CD4-positive, alpha-beta memory T cell (primary cell): ENCODE data around the gene KRTAP13-3. TPM values are rescaled to one million over a fixed set of nuclear protein-coding genes. Genes with fewer than 3 reads are reported as not detected.

Experiments used
- CTCF ChIA-PET: fragments of 350-600 bp; sonication (Branson Sonifier 250); formaldehyde crosslinking; loops from one replicate; lab custom pipeline; 2021; ENCODE audit warnings: inconsistent platforms; ENCODE audit not compliant: partially characterized antibody; lab: Charles Lee
- POLR2A ChIA-PET: fragments of 350-600 bp; sonication (Branson Sonifier 250); formaldehyde crosslinking; loops from one replicate; lab custom pipeline; 2021; ENCODE audit not compliant: partially characterized antibody; lab: Charles Lee
- DNase-seq, 5 donors: peaks; one replicate each; pipeline versions ENCODE4 v3.0.0 to v3.0.0-alpha.2; 2020 to 2022; ENCODE audit warnings: mixed read lengths in 1 of 5
- H3K27ac ChIP-seq: one replicate; pipeline ENCODE4 v1.7.0; 2013; ENCODE audit warnings: low read depth, low read length
- H3K27me3 ChIP-seq: 2 replicates; pipeline ENCODE4 v1.7.0; 2013; ENCODE audit warnings: mild to moderate bottlenecking, low read length, moderate library complexity; ENCODE audit not compliant: insufficient read depth
- H3K36me3 ChIP-seq: 2 replicates; pipeline ENCODE4 v1.7.0; 2013; ENCODE audit warnings: mild to moderate bottlenecking, low read length, moderate library complexity; ENCODE audit not compliant: insufficient read depth
- H3K4me1 ChIP-seq: 2 replicates; pipeline ENCODE4 v1.7.0; 2013; ENCODE audit warnings: mild to moderate bottlenecking, low read length, moderate library complexity; ENCODE audit not compliant: insufficient read depth
- H3K4me3 ChIP-seq, 2 donors: one replicate each; pipeline ENCODE4 v1.7.0; 2013; ENCODE audit warnings: low read length in 2 of 2, mild to moderate bottlenecking in 1 of 2
- H3K9me3 ChIP-seq, 2 donors: one replicate each; pipeline ENCODE4 v1.7.0; 2013; ENCODE audit warnings: low read length in 2 of 2, control low read depth in 1 of 2; ENCODE audit not compliant: control insufficient read depth in 1 of 2
- H3K27ac Mint-ChIP-seq, 7 donors: one replicate each; pipeline ENCODE4 v1.8.0; 2020 to 2021; ENCODE audit warnings: mixed read lengths in 7 of 7, mild to moderate bottlenecking in 6 of 7, inconsistent platforms in 3 of 7, moderate library complexity in 3 of 7
- H3K27me3 Mint-ChIP-seq, 2 donors: one replicate each; pipeline ENCODE4 v1.8.0; 2020 to 2021; ENCODE audit warnings: mixed read lengths in 2 of 2
- H3K36me3 Mint-ChIP-seq, 2 donors: one replicate each; pipeline ENCODE4 v1.8.0; 2020 to 2021; ENCODE audit warnings: mixed read lengths in 2 of 2, inconsistent platforms in 1 of 2, mild to moderate bottlenecking in 1 of 2
- H3K4me1 Mint-ChIP-seq, 4 donors: one replicate each; pipeline ENCODE4 v1.8.0; 2020 to 2021; ENCODE audit warnings: mixed read lengths in 4 of 4, mild to moderate bottlenecking in 1 of 4
- H3K4me3 Mint-ChIP-seq, 8 donors: one replicate each; pipeline ENCODE4 v1.8.0; 2020 to 2021; ENCODE audit warnings: mixed read lengths in 8 of 8, mild to moderate bottlenecking in 7 of 8, moderate library complexity in 6 of 8, inconsistent platforms in 3 of 8
- H3K9me3 Mint-ChIP-seq, 8 donors: one replicate each; pipeline ENCODE4 v1.8.0; 2020 to 2021; ENCODE audit warnings: mixed read lengths in 8 of 8, mild to moderate bottlenecking in 5 of 8, inconsistent platforms in 3 of 8, moderate library complexity in 1 of 8
- intact Hi-C: fragments of 100-400 bp; cut with micrococcal nuclease; formaldehyde crosslinking; loops from one replicate; pipeline ENCODE4 v1.15.1; 2023
- polyA plus RNA-seq, 2 donors: library from polyadenylated mRNA; unstranded; fragments of 300-500 nt; fragmentation: Illumina TruSeq; gene quantifications; one replicate each; pipeline ENCODE4 v1.2.3, GENCODE V29; 2021
- total RNA-seq, 2 experiments: library from RNA; stranded (reverse); gene quantifications; one replicate each; pipeline ENCODE4 v1.2.3, GENCODE V29; 2021

KRTAP13-3 gene, protein sequence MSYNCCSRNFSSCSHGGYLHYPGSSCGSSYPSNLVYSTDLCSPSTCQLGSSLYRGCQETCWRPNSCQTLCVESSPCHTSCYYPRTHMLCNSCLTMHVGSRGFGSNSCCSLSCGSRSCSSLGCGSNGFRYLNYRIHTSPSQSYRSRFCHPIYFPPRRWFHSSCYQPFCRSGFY
- total RNA-seq (not detected), polyA plus RNA-seq (not detected)

DNA sequence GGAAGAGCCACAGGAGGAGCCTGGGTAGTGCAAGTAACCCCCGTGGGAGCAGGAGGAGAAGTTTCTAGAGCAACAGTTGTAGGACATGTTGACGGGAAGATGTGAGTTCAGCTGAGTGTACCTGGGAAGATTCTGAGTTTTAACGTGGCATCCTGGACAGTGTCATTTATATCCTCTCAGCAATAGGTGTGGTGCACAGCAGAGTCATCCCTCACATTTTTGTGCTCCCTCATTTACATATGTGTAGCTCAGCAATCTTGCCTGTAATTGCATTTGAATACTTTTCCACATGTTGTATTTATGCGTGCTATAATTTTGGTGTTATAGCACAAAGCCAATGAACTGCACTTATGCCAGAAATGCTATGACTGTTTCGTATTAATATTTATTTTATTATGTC, at the start of gene KRTAP13-3:
Gene KRTAP13-3, minus strand, starts transcription at position 101 of the 400 bp plus-strand sequence. Its CDS starts 14 bp downstream, at position 87.
- H3K27me3 Mint-ChIP-seq: peaks cover 1 to 2% of the 10 kb centered on the region in 2 donors
- H3K9me3 Mint-ChIP-seq: peaks cover 0 to 3% (median 0%) of the 10 kb centered on the region in 8 donors

DNA sequence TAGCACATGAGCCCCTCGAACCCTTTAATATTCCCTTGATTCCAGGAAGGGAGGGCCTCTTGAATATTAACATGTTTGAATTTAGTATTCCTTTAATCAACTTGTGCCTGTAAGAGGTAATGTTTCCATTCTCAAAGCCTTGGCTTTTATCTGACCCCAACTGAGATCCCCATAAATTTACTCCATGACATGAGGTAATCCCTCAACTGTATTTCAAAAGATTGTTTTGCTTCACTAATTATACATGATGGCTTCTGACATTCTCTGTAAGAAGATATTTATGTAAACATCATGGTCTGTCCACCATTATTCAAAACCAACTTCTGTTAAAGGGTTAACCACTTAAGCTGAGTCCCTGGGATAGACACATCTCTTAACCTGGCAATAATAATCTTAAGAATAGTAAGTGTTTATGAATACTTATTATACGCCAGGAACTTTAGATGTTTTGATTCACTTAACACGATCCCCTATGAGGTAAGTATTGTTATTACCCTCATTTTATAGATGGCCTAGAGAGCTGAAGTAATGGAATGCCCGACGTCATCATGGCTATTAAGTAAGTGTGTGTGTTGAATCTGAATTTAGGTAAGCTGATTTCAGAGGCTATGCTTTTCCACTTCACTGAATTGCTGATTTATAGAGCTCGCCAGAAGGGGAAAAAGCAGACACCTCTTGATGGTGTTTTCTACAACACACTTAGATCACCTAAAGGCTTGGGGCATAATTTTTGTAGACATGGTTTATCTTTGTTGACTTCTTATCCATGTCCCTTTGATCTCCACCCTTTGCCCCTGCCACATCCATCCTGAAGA, 43.4 kb upstream of the KRTAP13-3 start:
- H3K36me3 ChIP-seq: no peaks in the 10 kb centered on the region
- no peak overlapping the region for H3K27ac ChIP-seq
- ChIA-PET CTCF (no interaction called here), POLR2A (no interaction called here)
- Mint-ChIP-seq H3K4me1 (no peaks in the 10 kb centered on the region), H3K27ac (no peak overlapping the region), H3K9me3 (peaks cover 0 to 3% (median under 1%) of the 10 kb centered on the region in 8 donors), H3K4me3 (no peak overlapping the region), H3K27me3 (peaks cover 0 to 8% of the 10 kb centered on the region in 2 donors), H3K36me3 (no peaks in the 10 kb centered on the region)
- intact Hi-C loops: no loop called here
- no peaks in the 10 kb centered on the region for H3K4me1 ChIP-seq
- H3K9me3 ChIP-seq: no peaks in the 10 kb centered on the region
- DNase-seq: no peak
- H3K4me3 ChIP-seq: no peak overlapping the region
- H3K27me3 ChIP-seq: no peaks in the 10 kb centered on the region

More for the DNA sequence above, at the start of gene KRTAP13-3:
- Histone ChIP-seq H3K27me3 (no peaks in the 10 kb centered on the region), H3K4me3 (no peak within 1 kb of the TSS), H3K9me3 (no peaks in the 10 kb centered on the region), H3K36me3 (no peaks in the 10 kb centered on the region), H3K27ac (no peak within 1 kb of the TSS), H3K4me1 (no peaks in the 10 kb centered on the region)
- CTCF ChIA-PET: no interaction called here
- no peaks in the 10 kb centered on the region for H3K4me1 Mint-ChIP-seq
- H3K36me3 Mint-ChIP-seq: no peaks in the 10 kb centered on the region
- no peak within 1 kb of the TSS for H3K4me3 Mint-ChIP-seq
- DNase-seq: no peak
- POLR2A ChIA-PET: no interaction called here
- H3K27ac Mint-ChIP-seq: no peak within 1 kb of the TSS
- intact Hi-C loops: no loop called here

GRCh38 chr21:30463713-30464112, 38.0 kb upstream of the KRTAP13-3 start:
- Histone ChIP-seq H3K4me3 (no peak overlapping the region), H3K9me3 (no peaks in the 10 kb centered on the region), H3K27me3 (no peaks in the 10 kb centered on the region), H3K4me1 (no peaks in the 10 kb centered on the region), H3K36me3 (no peaks in the 10 kb centered on the region), H3K27ac (no peak overlapping the region)
- no peak overlapping the region for H3K27ac Mint-ChIP-seq
- peaks cover 0 to 2% (median 0%) of the 10 kb centered on the region in 8 donors for H3K9me3 Mint-ChIP-seq
- no peaks in the 10 kb centered on the region for H3K4me1 Mint-ChIP-seq
- H3K4me3 Mint-ChIP-seq: no peak overlapping the region
- DNase-seq: no peak
- intact Hi-C loops: no loop called here
- H3K27me3 Mint-ChIP-seq: peaks cover 0 to 6% of the 10 kb centered on the region in 2 donors
- ChIA-PET POLR2A (no interaction called here), CTCF (no interaction called here)
- H3K36me3 Mint-ChIP-seq: no peaks in the 10 kb centered on the region

GRCh38 chr21:30448514-30448913, 22.8 kb upstream of the KRTAP13-3 start:
- POLR2A ChIA-PET: no interaction called here
- Mint-ChIP-seq H3K27ac (no peak overlapping the region), H3K9me3 (peaks cover 0 to 2% (median 0%) of the 10 kb centered on the region in 8 donors), H3K4me1 (peaks cover 0 to 4% (median under 1%) of the 10 kb centered on the region in 4 donors), H3K27me3 (no peaks in the 10 kb centered on the region), H3K4me3 (no peak overlapping the region), H3K36me3 (no peaks in the 10 kb centered on the region)
- DNase-seq: no peak
- CTCF ChIA-PET: no interaction called here
- Histone ChIP-seq H3K4me1 (no peaks in the 10 kb centered on the region), H3K9me3 (no peaks in the 10 kb centered on the region), H3K36me3 (no peaks in the 10 kb centered on the region), H3K27me3 (no peaks in the 10 kb centered on the region), H3K27ac (no peak overlapping the region), H3K4me3 (no peak overlapping the region)
- intact Hi-C loops: no loop called here

DNA sequence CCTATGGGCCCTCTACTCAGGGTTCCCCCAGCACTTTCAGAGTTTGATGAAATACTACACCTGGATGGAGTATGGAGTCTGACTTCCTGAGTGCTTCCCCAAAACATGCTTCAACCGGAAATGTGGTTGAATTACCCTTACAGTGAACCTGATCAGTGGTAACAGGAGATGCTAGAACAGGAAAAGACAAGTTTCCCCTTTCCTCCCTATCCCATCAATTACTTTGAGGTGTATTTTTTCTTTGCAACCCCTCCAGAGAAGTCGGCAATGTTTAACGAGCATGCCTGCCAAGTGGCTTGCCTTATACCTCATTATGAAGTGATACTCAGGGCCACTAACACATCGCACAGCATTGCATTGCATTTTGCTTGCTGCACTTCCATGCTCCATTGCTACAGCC, 21.3 kb upstream of the KRTAP13-3 start:
- Histone ChIP-seq H3K27me3 (no peaks in the 10 kb centered on the region), H3K27ac (no peak overlapping the region), H3K36me3 (no peaks in the 10 kb centered on the region), H3K4me1 (no peaks in the 10 kb centered on the region), H3K9me3 (no peaks in the 10 kb centered on the region), H3K4me3 (no peak overlapping the region)
- no peak overlapping the region for H3K4me3 Mint-ChIP-seq
- no peak overlapping the region for H3K27ac Mint-ChIP-seq
- intact Hi-C loops: no loop called here
- H3K36me3 Mint-ChIP-seq: no peaks in the 10 kb centered on the region
- no peak for DNase-seq
- CTCF ChIA-PET: no interaction called here
- H3K27me3 Mint-ChIP-seq: no peaks in the 10 kb centered on the region
- peaks cover 0 to 4% (median under 1%) of the 10 kb centered on the region in 4 donors for H3K4me1 Mint-ChIP-seq
- H3K9me3 Mint-ChIP-seq: peaks cover 0 to 2% (median 0%) of the 10 kb centered on the region in 8 donors
- POLR2A ChIA-PET: no interaction called here

GRCh38 chr21:30444204-30444603, 18.5 kb upstream of the KRTAP13-3 start:
- no peaks in the 10 kb centered on the region for H3K4me1 ChIP-seq
- no peaks in the 10 kb centered on the region for H3K36me3 Mint-ChIP-seq
- intact Hi-C loops: no loop called here
- DNase-seq: no peak
- H3K4me1 Mint-ChIP-seq: peaks cover 0 to 4% (median under 1%) of the 10 kb centered on the region in 4 donors
- H3K36me3 ChIP-seq: no peaks in the 10 kb centered on the region
- CTCF ChIA-PET: no interaction called here
- no peaks in the 10 kb centered on the region for H3K27me3 ChIP-seq
- peaks cover 0 to 2% of the 10 kb centered on the region in 2 donors for H3K27me3 Mint-ChIP-seq
- peaks cover 0 to 2% (median 0%) of the 10 kb centered on the region in 8 donors for H3K9me3 Mint-ChIP-seq
- H3K27ac Mint-ChIP-seq: no peak overlapping the region
- H3K27ac ChIP-seq: no peak overlapping the region
- no peak overlapping the region for H3K4me3 Mint-ChIP-seq
- POLR2A ChIA-PET: no interaction called here
- H3K4me3 ChIP-seq: no peak overlapping the region
- no peaks in the 10 kb centered on the region for H3K9me3 ChIP-seq

DNA sequence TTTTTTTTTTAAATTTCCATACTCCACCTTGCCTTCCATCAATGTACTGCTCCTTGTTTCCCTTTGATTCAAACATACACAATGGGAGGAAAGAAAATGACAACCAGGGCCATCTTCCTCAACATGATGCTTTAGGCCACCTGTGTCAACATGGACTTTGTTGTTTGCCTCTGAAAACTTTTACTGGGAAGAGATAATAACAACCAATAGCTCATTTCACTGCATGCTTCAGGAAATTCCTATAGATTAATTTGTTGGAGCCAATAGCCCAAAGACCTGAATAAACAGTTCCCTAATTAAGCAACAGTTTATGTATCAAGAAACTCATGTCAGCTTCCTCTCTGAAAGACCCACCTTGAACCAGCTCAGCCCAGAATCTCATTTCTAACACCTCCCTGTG, 17.5 kb upstream of the KRTAP13-3 start:
- ChIA-PET POLR2A (no interaction called here), CTCF (no interaction called here)
- Histone ChIP-seq H3K4me3 (no peak overlapping the region), H3K27me3 (no peaks in the 10 kb centered on the region), H3K36me3 (no peaks in the 10 kb centered on the region), H3K4me1 (no peaks in the 10 kb centered on the region), H3K27ac (no peak overlapping the region), H3K9me3 (no peaks in the 10 kb centered on the region)
- DNase-seq: no peak
- intact Hi-C loops: no loop called here
- H3K4me3 Mint-ChIP-seq: no peak overlapping the region
- H3K27me3 Mint-ChIP-seq: peaks cover 0 to 2% of the 10 kb centered on the region in 2 donors
- H3K27ac Mint-ChIP-seq: no peak overlapping the region
- H3K9me3 Mint-ChIP-seq: peaks cover 0 to 2% (median 0%) of the 10 kb centered on the region in 8 donors
- no peaks in the 10 kb centered on the region for H3K36me3 Mint-ChIP-seq
- H3K4me1 Mint-ChIP-seq: peaks cover 0 to 4% (median under 1%) of the 10 kb centered on the region in 4 donors
